Measurements from ENCODE around the gene RNF224.

RNF224 gene

GRCh38 chr9:137192859-137193258 is 34.4 kb upstream of the RNF224 start:
- DNase-seq = no peak

- no peak for DNase-seq
Observed at GRCh38 chr9:137193771-137194170, 33.5 kb upstream of the RNF224 start.

DNA sequence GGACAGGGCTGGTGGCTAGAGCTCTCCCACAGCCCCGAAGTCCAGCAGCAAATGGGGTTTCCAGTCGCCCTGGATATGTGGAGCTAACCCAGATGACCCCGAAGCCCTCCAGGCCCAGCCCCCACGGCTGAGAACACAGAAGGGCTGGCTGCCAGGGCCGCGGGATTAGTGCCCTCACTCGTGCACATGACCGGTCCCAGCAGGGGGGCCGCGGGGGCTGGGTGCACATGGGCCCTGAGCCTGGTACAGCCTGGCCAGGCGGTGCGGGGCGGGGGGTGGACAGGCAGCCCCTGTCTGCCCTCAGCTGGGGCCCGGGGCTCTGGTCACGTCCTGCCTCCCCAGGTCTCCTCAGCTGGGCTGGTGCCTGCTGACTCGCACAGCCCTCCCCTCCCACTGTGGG is 32.9 kb upstream of the RNF224 start:
- no peak for DNase-seq

- DNase-seq = peak; percentile 78
Observed at GRCh38 chr9:137194909-137195308, 32.4 kb upstream of the RNF224 start.

DNA sequence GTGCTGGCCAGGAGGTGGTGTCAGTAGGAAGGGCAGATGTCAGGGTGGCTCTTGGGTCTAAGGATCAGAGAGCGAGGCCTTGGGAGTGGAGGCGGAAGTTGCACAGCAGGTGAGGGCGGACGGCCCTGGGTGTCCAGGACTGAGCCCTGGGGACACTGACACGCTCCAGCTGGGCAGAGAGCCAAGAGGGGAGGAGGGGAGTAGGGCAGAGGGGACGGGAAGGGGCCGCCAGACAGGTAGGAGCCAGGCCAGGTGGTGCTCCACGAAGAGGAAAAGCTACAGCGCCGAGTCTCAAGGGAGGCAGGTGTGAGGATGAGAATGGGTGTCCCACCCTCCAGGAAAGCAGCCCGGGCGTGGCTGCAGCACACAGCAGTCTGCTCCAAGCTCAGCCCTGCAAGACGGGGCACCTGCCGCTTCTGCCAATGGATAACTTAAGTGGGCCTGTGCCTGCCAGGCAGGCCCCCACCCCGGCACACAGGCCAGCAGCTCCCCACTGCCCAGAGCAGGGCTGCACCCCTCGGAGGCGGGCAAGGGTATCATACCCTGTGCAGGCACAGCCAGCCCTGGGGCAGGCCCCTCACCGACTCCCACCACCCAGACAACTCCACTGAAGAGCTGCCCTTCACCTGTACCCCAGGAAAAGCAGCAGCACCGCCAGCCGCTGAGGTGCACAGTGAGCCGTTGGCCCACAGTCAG is 31.6 kb upstream of the RNF224 start:
- peak; percentile 96 for DNase-seq

DNA sequence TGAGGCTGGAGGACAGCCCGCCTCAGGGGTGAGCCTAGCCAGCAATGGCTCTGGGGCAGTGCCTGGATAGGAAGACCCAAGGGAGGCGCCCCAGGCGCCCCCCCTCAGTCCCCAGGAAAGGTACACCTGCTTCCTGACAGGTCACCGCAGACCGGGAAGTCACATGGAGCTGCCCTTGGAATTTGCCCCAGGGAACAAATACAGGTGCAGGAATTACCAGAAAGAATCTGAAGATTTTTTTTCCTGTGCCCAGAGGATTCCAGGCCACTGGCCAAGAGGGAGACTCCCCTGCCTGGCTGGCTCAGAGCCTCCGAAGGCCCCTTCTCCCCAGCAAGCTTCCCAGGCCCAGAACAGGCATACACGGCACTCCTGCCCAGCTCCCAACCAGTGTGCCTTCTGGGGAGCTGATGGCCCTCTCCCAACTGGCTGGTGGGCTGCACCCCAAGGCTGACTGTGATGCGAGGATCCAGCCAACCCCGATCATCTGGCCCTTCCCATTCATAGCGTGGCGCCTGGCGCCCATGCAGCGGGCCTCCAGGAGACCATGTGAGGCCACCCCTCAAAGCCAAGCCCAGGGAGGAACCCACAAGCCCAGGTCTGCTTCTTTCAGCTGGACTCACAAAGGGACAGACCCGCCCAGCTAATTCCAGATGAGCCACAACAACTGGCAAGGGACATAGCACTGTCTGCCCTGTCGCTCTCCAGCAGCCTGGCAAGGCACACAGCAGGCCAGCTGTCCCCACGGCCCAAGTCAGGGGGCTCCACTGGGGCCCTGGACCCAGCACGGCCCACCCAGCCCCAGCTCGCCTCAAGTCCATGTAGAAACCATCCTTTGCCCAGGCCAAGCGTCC is 29.0 kb upstream of the RNF224 start:
- no peak for DNase-seq

GRCh38 chr9:137198902-137199283 is 28.4 kb upstream of the RNF224 start:
- no peak for DNase-seq

DNA sequence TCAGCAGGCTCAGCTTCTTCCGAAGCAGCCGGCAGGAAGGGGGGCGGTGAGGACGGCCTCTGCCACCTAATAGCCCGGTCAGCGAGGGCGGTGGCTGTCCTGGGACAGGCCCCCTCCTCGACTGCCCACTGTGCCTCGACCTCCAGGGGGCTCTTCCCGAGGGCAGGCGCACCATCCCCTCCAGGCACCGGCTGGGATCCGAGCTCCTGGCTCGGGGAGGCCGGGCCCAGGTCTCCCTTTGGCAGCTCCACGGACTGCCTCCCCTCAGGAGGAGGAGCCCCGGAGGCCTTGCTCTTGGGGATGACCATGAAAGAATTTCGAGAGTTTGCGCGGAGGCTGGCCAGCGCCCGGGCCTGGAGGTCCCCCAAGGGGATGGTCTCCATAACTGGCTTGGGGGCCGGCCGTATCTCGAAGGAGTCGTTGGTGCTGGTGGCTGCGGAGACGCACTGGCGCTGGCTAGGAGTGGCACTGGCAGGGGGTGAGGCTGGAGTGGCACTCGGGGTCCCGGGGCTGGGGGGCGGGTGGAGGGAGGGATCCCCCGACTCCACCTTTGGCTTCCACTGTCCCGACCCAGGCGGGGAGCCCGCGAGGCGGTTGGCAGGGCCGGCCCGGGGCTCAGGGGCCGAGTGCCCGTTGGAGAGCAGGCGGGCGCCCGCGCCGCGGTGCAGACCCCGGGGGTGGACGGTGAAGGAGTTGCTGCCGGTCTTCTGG is 27.7 kb upstream of the RNF224 start:
- no peak for DNase-seq

GRCh38 chr9:137200311-137201204 is 26.7 kb upstream of the RNF224 start, which contains the start of gene TPRN:
TPRN (minus strand) TSS chr9:137200741; CDS start chr9:137200711, 30 bp downstream.
- peak; percentile 98 for DNase-seq

GRCh38 chr9:137201205-137201868 is 26.0 kb upstream of the RNF224 start:
- no peak for DNase-seq

DNA sequence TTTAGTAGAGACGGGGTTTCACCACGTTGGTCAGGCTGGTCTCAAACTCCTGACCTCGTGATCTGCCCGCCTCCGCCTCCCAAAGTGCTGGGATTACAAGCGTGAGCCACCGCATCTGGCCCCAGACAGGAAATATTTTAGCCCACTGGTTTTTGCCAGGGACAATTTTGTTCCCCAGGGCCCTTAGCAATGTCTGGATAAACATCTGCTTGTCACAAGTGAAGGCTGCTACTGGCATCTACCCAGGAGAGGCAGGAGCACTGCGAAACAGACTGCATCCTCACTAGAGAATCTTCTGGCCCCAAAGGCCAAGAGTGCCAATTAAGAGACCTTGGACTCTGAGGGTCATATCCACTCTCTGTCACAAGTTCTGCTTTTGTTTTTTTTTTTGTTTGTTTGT is 24.3 kb upstream of the RNF224 start:
- no peak for DNase-seq

- no peak for DNase-seq
Observed at GRCh38 chr9:137204731-137205125, 22.6 kb upstream of the RNF224 start.

DNA sequence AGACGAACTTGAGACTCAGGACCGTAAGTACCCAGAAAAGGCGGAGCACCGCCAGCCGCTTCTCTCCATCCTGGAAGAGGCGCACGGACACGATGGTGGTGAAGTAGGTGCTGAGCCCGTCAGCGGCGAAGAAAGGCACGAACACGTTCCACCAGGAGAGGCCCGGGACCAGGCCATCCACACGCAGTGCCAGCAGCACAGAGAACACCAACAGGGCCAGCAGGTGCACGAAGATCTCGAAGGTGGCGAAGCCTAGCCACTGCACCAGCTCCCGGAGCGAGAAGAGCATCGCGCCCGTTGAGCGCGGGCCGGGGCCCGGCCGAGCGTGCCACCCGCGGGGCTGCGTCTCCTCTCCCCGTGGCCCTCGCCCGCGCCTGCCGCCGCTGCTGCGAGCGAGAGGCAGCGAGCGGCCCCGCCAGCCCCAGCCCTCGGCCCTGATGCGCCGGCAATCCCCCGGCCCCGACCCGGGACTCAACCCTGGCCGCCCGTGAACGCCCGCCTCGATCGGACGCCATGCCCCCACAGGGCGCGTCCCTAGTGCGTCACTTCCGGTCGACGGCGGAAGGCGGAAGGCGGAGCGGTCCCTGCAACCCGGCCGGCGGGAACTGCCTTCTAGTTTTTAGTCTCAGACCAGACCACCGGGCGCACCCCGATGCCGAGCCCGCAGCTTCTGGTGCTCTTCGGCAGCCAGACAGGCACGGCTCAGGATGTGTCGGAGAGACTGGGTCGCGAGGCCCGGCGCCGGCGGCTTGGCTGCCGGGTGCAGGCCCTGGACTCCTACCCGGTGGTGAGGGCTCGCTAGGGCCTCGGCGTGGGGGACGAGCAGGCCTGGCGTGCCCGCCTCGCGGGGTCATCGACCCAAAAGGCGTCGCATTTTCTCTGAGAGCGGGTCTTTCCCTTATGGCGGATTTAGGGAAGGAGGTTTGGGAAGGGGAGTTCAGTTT is 21.9 kb upstream of the RNF224 start, which contains the start of the genes NDOR1 and TMEM203:
Gene NDOR1 (plus strand): TSS at position 575 of the 944 bp plus-strand sequence. CDS start 78 bp downstream, at position 653.
Gene TMEM203 (minus strand): TSS at position 523 of the 944 bp plus-strand sequence. CDS start 234 bp downstream, at position 289.
- DNase-seq = peak; percentile 56

DNA sequence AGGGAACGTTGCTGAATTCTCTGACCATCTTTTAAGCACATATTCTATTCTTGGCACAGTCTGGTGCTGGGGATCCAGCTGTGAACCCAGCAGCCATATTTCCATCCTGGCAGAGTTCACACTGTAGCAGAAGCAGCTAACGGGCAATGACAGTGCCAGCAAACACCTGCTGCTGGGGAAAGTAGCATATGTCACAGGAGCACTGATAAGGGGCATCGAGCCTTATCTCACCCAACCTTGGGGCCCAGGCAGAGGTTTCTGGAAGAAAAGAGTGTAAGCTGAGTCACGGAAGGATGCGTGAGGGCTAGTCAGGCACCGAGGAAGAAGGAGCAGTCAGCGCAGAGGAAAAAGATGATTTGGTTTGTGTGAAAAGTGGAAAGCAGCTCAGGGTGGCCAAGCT is 20.7 kb upstream of the RNF224 start:
- DNase-seq = no peak

GRCh38 chr9:137211532-137211931 is 15.8 kb upstream of the RNF224 start:
- DNase-seq = no peak

DNA sequence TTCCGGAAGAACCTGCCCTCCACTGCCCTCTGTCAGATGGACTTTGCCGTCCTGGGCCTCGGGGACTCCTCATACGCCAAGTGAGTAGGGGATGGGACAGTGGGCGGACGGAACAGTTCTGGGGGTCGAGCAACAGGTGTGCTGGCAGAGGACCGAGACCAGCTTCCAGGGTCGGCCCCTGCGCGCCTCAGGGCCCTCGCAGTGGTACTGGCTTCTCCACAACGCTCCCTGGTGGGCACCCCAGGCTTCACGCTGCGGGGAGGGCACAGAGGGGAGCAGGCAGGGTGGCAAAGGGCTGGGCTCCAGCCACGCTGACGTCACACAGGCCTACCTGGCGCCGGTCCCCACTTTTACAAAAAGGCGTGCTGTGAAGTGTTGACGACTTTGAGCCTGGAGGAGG is 14.8 kb upstream of the RNF224 start:
- DNase-seq = no peak

- DNase-seq = peak; percentile 11
Observed at GRCh38 chr9:137213160-137214060, 13.9 kb upstream of the RNF224 start.

DNA sequence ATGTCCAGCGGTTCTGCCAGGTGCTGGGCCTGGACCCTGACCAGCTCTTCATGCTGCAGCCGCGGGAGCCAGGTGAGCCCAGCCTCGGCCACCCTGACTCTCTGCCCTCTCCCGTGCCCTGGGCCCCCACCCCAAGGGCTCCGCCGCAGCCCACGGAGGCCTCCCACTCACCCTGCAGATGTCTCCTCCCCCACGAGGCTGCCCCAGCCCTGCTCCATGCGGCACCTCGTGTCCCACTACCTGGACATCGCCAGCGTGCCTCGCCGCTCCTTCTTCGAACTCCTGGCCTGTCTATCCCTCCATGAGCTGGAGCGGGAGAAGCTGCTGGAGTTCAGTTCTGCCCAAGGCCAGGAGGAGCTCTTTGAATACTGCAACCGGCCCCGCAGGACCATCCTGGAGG is 12.7 kb upstream of the RNF224 start:
- no peak for DNase-seq

All from NCI-H1105 treated with DMSO at 0.1 percent for 48 hours (cell line).